GM12892 (cell line): ENCODE measurements around the gene SLBP.
"Not testable (repeated sequence)": the region's sequence is repeated elsewhere in the genome, so short reads cannot be mapped to it uniquely, and the experiment has no call there.

Source experiments
- DNase-seq: peaks from one replicate; pipeline ENCODE4 v3.0.0; 2011; ENCODE audit not compliant: insufficient read length
- FAIRE-seq: peaks from 2 replicates; lab custom pipeline; 2011; peaks lifted over from hg19 to GRCh38; lab: Jason Lieb, UNC
- POLR2A ChIP-seq: IDR thresholded peaks from 2 replicates; pipeline ENCODE4 v1.6.1; 2011; ENCODE audit warnings: low read depth, low read length, control low read depth
- POLR2AphosphoS5 ChIP-seq: IDR thresholded peaks from 2 replicates; pipeline ENCODE4 v1.6.1; 2011; ENCODE audit warnings: low read depth, low read length, control low read depth
- TAF1 ChIP-seq: IDR thresholded peaks from 2 replicates; pipeline ENCODE4 v1.6.1; 2011; ENCODE audit warnings: low read depth, mild to moderate bottlenecking, control low read depth, low read length, borderline replicate concordance

The SLBP gene

DNA sequence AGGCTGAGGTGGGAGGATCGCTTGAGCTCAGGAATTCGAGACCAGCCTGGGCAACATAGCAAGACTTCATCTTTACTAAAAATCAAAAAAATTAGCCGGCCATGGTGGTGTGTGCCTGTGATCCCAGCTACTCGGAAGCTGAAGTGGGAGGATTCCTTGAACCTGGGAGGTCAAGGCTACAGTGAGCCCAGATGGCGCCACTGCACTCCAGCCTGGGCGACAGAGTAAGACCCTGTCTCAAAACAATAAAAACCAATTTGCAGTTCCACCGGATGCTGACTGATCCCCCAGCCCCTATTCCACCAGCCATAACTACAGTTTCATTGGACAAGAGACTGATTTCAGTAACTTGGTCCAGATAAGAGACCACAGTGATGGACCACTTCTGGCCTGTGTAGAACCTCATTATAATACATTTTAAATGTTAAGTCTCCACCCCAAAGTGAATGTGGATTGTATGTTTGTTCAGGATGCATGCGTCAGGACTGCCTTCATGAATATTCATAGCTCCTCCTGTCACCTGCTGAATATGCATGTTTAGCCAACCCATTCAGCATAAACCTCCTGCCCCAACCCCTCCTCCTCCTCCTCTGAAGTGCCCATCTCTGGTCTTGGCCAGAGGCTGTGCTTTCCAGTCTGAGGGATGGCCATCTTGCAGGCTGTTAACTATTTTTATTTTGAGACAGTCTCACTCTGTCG, 2.3 kb upstream of the SLBP start:
- DNase-seq (no peak), FAIRE-seq (no peak)
- TF ChIP-seq POLR2AphosphoS5 (peak; percentile 42; the same call in 1 of the 2 replicates), POLR2A (no peak)

DNA sequence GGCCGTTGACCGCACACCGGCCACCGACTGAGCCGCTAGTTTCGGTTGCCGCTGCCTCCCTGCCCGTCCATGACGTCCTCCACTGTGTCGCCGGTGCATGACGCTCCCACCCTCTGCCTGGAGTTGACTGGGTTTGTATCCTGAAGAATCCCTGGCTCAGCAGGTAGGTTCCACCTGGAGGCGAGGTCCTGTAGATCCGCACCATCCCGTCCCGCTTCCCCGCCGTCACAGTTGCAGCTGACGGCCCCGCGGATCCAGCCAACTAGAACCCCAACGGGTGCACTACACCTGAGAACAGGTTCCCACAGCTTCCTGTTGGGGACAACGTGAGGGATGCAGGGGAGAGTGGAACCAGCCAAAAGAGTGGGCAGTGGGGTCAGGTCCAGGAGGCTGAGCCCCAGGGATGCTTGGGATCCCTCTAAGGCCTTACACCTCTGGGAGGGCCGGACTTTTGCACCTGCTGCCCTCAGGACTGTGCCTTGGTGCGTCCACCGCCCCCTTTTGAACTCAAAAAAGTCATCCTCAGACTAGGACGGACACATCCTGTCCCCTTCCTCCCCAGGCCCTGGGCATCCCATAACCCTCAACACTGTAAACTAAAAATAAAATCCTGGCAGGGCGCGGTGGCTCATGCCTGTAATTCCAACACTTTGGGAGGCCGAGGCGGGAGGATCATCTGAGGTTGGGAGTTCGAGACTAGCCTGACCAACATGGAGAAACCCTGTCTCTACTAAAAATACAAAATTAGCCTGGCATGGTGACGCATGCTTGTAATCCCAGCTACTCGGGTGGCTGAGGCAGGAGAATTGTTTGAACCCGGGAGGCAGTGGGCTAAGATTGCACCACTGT, 1.1 kb upstream of the SLBP start:
- FAIRE-seq (no peak), DNase-seq (no peak)
- peak; percentile 50 for TF ChIP-seq POLR2A
- no peak for TF ChIP-seq POLR2AphosphoS5
- no peak for TF ChIP-seq TAF1

DNA sequence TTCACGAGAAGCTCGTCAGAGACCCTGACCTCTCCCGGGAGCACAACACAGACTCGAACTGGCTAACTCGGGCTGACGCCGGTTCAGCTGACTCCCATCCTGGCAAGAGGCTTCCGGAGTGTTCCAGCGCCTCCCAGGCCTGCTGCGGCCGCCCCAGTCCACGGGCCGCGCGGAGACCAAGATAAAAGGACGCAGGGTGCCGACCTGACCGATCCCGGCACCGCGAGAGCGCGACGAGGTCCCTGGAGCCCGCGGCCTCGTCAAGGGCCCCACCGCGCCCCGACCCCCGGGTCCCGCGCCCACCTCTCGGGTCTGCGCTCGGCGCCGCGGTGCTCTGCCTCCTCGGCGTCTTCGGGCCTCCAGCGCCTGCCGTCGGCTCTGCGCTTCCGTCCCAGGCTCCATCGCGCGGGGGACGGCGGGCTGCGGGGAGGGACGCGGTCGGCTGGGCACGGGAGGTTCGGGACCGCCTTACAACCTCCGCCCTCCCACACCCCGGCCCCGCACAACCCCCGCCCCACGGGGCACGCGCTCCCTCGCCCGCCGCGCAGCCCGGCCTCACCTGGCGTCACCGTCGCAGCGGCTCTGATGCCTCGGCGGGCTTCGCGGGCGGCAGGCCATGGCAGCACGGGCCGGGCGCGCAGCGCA, 426 bp downstream of the SLBP start:
- TF ChIP-seq POLR2A (no peak), TAF1 (no peak), POLR2AphosphoS5 (no peak)
- no peak for DNase-seq
- no peak for FAIRE-seq

DNA sequence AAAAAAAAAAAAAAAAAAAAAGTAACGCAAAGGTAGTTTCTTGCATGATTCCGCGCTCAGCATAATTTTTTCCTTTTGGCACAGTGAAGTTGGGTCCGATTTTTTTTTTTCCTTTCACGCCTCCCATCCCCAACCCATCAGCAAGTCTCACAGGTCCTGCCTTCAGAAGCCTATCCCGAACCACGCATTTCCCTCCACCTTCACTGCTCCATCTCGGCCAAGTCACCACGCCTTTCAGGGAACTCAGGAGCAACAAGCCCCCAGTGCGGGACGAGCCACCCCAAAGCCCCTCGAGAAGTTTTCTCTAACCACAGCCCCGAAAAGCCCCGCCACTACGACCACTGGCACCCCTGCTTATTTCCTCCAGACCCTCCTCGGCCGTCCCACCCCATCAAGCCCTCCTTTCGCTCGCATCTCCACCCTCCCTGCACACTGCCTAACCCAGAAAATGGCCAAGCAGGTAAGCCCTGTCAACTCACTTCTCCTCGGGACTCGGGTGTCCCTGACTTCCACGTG, 1.0 kb downstream of the SLBP start:
- DNase-seq, result no peak
- no peak for FAIRE-seq
- TF ChIP-seq TAF1 (no peak), POLR2AphosphoS5 (0 out of 2 replicates have a peak, but pooled peaks have one; percentile 37), POLR2A (no peak)

DNA sequence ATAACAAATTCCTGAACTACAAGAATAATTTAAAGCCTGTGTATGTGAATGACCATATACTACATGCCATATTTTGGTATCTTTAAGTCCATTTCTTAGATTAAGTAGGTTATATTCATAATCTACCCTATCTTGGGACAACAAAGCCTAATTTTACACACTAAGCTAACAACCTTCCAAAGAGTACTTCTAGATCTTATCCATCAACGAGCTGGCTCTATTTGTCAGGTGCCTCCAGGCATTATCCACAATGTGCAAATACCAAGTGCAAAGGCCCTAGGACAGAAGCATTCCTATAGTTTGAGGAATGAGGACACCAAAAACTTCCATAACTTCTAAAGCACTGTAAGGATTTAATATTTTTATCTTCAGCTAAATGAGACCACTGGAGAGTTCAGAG, 3.5 kb downstream of the SLBP start:
- TF ChIP-seq POLR2A, result no peak
- TF ChIP-seq TAF1, result no peak
- TF ChIP-seq POLR2AphosphoS5, result no peak
- FAIRE-seq, result no peak
- no peak for DNase-seq

DNA sequence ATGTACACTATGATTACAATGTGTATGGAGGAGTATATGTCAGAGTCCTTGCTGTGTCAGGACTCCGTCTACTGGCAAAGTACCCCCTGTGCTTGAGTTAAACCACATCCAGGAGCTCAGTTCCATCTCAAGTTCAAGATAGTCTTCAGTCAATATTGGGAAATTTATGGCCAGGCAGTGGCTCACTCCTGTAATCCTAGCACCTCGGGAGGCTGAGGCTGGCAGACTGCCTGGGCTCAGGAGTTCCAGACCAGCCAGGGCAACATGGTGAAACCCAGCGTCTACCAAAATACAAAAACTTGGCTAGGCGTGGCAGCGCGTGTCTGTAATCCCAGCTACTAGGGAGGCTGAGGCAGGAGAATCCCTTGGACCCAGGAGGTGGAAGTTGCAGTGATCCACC, 5.8 kb downstream of the SLBP start:
- no peak for FAIRE-seq
- DNase-seq, result no peak
- TF ChIP-seq POLR2A (no peak), POLR2AphosphoS5 (no peak), TAF1 (no peak)

DNA sequence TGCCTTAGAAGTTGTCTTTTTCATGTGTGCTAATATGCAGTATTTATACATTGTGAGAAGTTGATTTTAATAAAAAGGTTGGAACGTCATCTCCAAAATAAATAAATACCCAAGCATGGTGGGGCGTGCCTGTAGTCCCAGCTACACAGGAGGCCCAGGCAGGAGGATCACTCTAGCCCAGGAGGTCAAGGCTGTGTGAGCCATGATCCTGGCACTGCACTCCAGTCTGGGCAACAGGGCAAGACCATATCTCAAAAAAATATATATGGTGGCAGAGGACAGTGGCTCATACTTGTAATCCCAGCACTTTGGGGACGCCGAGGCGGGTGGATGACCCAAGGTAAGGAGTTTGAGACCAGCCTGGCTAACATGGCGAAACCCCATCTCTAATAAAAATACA, 6.4 kb downstream of the SLBP start:
- TF ChIP-seq TAF1 (no peak), POLR2A (no peak), POLR2AphosphoS5 (no peak)
- DNase-seq (no peak), FAIRE-seq (no peak)

DNA sequence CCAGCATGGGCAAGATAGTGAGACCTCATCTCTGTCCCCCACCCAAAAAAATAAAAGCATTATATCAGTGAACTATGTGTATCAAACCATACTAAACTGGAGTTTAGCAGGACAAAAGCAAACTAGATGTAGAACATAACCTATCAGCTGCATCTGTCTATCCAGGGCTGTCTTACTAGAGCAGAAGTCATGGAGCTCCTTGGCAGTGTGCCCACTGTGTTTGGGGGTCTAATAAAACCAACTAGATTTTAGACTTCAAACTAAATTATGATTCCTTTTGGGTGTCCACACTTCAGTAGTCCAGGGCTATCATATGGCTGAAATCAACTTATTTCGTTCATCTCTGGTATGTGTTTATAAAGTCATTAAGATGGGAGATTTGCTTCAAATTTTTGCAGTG, 8.3 kb downstream of the SLBP start:
- TF ChIP-seq POLR2A, result no peak
- TF ChIP-seq POLR2AphosphoS5, result no peak
- no peak for TF ChIP-seq TAF1
- FAIRE-seq (no peak), DNase-seq (no peak)

DNA sequence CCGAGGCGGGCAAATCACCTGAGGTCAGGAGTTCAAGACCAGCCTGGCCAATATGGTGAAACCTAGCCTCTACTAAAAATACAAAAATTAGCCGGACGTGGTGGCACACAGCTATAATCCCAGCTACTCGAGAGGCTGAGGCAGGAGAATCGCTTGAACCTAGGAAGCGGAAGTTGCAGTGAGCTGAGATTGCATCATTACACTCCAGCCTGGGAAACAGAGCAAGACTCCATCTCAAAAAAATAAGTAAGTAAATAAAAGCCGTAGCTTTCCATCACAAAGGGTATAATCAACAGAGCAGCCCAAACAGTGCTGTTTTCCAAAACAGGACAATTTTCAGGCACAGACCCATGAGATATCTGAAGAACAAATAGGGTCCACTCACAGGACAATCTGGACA, 10.4 kb downstream of the SLBP start:
- DNase-seq, FAIRE-seq: not testable (repeated sequence)

DNA sequence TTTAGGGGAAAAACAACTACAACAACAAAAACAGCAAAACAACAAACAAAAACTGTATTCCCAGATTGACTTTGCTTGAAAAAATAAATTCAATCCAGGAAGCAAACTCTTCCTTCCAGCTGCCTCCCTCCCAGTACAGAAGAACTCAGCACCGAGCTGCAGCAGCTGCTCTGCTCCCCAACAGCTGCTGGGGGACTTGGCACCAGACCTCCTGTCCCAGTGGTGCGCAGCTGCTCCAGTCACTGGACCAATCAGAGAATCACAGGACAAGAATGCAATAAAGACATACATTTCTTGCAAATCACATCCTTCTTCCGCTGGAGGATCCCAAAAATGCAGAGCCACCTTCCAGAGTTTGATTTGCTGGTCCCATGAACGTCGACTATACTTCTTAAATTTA, 16.2 kb downstream of the SLBP start:
- TF ChIP-seq POLR2AphosphoS5 (no peak), TAF1 (no peak), POLR2A (no peak)
- no peak for DNase-seq
- FAIRE-seq, result no peak

DNA sequence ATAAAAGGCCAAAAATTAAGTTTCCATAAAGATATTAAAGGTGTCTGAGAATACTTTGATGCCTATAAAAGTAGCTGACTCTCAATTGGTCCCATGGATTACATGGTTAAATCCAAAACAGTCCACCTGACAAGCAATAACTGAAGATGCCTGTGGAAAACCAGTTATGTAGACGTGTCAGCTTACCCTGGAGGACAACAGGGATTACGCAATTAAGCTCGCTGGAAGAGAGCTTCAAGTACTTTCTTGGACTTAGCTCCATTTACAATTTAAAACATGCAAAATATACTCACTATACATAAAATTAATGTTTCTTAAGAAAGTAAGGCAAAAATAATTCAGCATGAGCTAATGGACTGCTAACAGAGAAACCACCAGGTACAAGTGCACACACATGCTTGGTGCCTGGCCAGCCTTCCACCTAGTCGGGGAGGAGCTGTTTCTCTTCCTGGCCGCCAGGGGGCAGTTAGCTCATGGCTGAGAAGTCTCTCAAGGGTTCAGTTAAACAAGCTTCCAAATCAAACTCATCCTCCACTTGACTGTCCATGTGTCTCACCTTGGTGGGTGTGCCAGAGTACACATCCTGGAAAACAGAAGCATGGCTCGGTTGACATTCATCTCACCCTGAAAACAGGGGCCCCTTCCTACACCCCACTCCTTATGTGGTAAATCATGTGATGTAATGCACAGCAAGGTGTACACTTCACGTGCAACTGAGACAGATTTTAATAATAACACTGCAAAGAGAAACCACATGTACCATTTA, 18.8 kb downstream of the SLBP start:
- TF ChIP-seq TAF1 (no peak), POLR2A (peak; percentile 43; the same call in 1 of the 2 replicates), POLR2AphosphoS5 (peak; percentile 34; the same call in 1 of the 2 replicates)
- DNase-seq, result peak; percentile 58
- peak; percentile 88 for FAIRE-seq
